Measurements from ENCODE around the gene SLC6A16.

The SLC6A16 gene

DNA sequence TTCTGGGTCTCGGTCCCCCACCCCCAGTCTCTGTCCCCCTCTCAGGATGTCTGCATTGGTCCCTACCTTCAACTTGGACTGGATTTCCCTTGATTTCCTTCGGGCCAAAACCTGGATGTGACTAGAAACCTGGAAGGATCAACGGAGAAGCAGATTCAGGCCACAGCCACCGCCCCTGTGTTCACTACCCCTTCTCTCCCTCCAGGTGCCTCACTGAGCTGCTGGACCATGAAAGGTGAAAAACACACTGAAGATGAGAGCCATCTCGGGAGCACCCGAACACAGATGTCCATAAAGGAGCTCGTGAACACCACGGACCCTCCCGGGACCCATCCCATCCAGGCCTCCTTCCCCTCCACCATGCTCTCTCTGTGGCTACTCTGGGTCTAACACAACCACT, 32.2 kb upstream of the SLC6A16 start:
- peak; percentile 11 for DNase-seq (ENCODE audit: low spot score)
- TF ChIP-seq, protein P1, sequence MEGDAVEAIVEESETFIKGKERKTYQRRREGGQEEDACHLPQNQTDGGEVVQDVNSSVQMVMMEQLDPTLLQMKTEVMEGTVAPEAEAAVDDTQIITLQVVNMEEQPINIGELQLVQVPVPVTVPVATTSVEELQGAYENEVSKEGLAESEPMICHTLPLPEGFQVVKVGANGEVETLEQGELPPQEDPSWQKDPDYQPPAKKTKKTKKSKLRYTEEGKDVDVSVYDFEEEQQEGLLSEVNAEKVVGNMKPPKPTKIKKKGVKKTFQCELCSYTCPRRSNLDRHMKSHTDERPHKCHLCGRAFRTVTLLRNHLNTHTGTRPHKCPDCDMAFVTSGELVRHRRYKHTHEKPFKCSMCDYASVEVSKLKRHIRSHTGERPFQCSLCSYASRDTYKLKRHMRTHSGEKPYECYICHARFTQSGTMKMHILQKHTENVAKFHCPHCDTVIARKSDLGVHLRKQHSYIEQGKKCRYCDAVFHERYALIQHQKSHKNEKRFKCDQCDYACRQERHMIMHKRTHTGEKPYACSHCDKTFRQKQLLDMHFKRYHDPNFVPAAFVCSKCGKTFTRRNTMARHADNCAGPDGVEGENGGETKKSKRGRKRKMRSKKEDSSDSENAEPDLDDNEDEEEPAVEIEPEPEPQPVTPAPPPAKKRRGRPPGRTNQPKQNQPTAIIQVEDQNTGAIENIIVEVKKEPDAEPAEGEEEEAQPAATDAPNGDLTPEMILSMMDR (IDR thresholded peaks at IDR 0.05; ENCODE audit: extremely low read depth, insufficient read depth, missing control alignments) = no peak
- in situ Hi-C loops (cut with MboI; ENCODE audit: low pct_unique_long_range_greater_than_20kb, low sequenced_read_pairs, unreplicated experiment) = no loop called here

DNA sequence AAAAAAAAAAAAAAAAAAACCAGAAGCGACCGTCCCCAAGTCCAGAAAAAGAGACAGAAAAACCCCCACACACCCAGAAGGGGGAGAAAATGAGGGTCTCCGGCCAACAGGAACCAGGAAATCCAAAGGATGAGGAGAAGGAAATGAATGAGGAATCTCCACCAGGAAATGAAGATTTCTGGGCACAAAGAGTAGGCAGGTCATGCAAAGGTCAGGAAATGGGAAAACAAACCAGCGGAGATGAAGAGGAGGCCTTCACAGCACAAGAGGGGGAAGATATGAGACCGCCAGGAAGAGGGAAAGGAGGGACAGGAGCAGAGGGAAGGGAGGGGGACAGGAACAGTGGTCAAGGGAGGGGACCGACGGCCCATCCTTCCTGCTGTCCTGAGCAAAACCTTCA, 31.4 kb upstream of the SLC6A16 start:
- in situ Hi-C loops (cut with MboI; ENCODE audit: low pct_unique_long_range_greater_than_20kb, low sequenced_read_pairs, unreplicated experiment) = no loop called here
- TF ChIP-seq, protein P1 (IDR thresholded peaks at IDR 0.05; ENCODE audit: extremely low read depth, insufficient read depth, missing control alignments) = no peak

DNA sequence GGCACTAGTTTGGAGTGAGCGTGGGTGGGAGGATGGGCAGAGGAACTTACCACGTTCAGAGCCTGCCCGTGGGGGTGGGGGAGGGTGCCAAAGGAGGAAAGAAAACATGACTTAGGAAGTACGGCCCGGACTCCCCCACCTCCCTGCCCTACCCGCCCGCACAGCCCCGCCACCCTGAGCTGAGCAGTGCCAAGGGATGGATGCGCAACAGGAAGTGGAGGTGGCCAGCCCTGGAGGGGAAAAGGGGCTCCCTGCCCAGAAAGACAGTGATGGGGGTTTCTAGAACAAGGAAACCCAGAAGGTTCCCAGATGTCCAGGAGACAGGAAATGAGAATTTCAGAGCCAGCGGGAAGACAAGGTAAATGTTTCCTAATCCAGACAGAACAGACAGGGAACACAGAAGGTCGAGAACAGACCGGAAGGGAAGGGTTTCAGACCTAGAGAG, 30.9 kb upstream of the SLC6A16 start:
- TF ChIP-seq, protein P1 (IDR thresholded peaks at IDR 0.05; ENCODE audit: extremely low read depth, insufficient read depth, missing control alignments) = no peak
- DNase-seq (ENCODE audit: low spot score) = peak; percentile 8
- in situ Hi-C loops (cut with MboI; ENCODE audit: low pct_unique_long_range_greater_than_20kb, low sequenced_read_pairs, unreplicated experiment) = no loop called here

More for the DNA sequence above, 31.4 kb upstream of the SLC6A16 start:
- DNase-seq (ENCODE audit: low spot score) = peak; percentile 8

DNA sequence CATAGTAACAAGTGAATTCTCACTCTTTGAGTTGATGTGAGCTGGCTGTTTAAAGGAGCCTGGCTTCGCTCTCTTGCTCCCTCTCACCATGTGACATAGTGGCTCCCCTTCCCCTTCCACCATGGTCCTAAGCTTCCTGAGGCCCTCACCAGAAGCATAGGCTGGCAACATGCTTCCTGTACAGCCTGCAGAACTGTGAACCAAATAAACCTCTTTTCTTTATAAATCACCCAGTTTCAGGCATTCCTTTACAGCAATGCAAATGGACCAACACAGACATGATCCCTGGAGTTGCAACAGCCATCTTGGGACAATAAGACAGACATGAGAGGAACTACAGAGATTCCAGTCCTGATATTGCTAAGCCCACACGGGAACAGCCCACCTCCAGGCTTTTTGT, 24.6 kb upstream of the SLC6A16 start:
- no peak for DNase-seq (ENCODE audit: low spot score)
- in situ Hi-C loops (cut with MboI; ENCODE audit: low pct_unique_long_range_greater_than_20kb, low sequenced_read_pairs, unreplicated experiment) = no loop called here
- TF ChIP-seq, protein P1 (IDR thresholded peaks at IDR 0.05; ENCODE audit: extremely low read depth, insufficient read depth, missing control alignments) = no peak

DNA sequence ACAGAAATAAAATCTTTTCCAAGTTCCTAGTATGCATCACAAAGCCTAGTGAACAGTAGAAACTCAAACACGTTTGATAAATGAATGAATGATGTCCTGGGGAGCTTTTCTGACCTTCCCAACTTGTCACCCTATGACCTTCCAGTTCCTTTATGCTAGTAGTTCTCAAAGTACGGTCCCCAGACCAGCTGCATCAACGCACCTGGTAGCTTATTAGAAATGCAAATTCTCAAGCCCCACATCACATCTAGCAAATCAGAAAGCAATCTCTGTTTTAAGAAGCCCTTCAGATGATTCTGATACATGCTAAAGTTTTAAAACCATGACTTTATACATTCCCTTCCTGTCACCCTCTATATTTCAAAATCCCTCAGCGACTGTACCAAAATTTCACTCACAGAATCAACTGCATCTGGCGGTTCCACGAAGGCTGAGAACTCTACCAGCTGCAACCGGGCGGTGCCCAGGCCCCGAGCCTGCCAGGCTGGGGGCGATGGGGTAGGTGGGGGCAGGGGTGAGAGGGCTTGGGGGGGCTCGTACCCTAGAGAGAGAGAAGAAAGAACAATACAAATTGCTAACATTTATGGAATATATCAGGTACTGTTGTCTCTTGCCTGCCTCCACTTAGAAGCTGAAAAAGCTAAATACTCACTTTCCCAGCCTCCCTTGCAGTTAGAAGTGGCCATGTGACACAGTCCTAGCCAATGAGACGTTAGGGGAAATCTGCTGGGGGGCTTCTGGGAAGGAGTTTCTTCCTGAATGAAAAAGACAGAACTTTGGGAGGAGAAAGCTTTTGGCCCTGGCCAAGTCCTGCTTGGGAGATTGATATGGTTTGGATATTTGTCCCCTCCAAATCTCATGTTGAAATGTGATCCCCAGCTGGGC, 23.6 kb upstream of the SLC6A16 start:
- no peak for DNase-seq (ENCODE audit: low spot score)
- in situ Hi-C loops (cut with MboI; ENCODE audit: low pct_unique_long_range_greater_than_20kb, low sequenced_read_pairs, unreplicated experiment) = no loop called here
- TF ChIP-seq, protein P1 (IDR thresholded peaks at IDR 0.05; ENCODE audit: extremely low read depth, insufficient read depth, missing control alignments) = no peak

DNA sequence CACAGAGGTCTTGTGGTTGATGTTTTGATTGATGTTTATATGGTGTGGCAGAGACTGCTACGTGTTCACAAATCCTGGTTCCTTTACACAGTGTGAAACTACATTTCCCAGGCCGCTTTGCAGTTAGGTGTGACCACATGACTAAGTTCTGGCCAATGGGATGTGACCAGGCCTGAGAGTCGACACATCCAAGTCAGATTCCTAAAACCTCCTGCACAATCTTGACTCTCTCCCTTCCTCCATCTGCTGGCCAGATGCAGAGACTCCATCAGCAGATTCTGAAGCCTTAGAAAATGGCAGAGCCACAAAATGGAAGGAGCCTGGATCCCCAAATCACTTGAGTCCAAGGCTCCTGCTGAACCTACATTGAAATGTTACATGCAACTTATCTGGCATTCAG, 22.8 kb upstream of the SLC6A16 start:
- peak; percentile 60 for DNase-seq (ENCODE audit: low spot score)
- in situ Hi-C loops (cut with MboI; ENCODE audit: low pct_unique_long_range_greater_than_20kb, low sequenced_read_pairs, unreplicated experiment) = no loop called here
- TF ChIP-seq, protein P1 (IDR thresholded peaks at IDR 0.05; ENCODE audit: extremely low read depth, insufficient read depth, missing control alignments) = no peak
